GM12878 (cell line): Measurements from ENCODE around the gene FAM161A. TPM values are rescaled to one million over a fixed set of nuclear protein-coding genes. Genes with fewer than 3 reads are reported as not detected.

ENCODE experiments used
- ATAC-seq: fragments of 200-7000 bp; cut with Tn5 transposase; 3 replicates; pipeline ENCODE4 v1.9.1; 2020; ENCODE audit warnings: mild to moderate bottlenecking, moderate library complexity
- BruUV-seq: library from RNA; stranded (reverse); fragments of 400-500 nt; replicated peaks from 2 replicates; lab custom pipeline; 2021; lab: Mats Ljungman, UMichigan
- CTCF ChIA-PET: fragments of 300-600 bp; sonication (Branson Sonifier 250); formaldehyde crosslinking; extraction: SDS; loops from one replicate; lab custom pipeline; 2021; ENCODE audit warnings: inconsistent platforms; lab: Yijun Ruan, JAX
- POLR2A ChIA-PET: fragments of 350-600 bp; formaldehyde crosslinking; extraction: SDS; loops from one replicate; lab custom pipeline; 2021; ENCODE audit warnings: inconsistent platforms; lab: Charles Lee
- RAD21 ChIA-PET: fragments of 300-600 bp; sonication (Branson Sonifier 250); formaldehyde crosslinking; loops from one replicate; lab custom pipeline; 2023; ENCODE audit warnings: antibody characterized with exemption; ENCODE audit not compliant: unreplicated experiment; lab: Charles Lee
- SMC1A ChIA-PET: fragments of 300-600 bp; sonication (Branson Sonifier 250); formaldehyde crosslinking; loops from one replicate; lab custom pipeline; 2023; ENCODE audit not compliant: unreplicated experiment, uncharacterized antibody; lab: Charles Lee
- DNase-seq: peaks from one replicate; pipeline ENCODE4 v3.0.0-alpha.2; 2011; ENCODE audit warnings: low read depth, low spot score
- FAIRE-seq: peaks from 3 replicates; lab custom pipeline; 2011; peaks lifted over from hg19 to GRCh38; lab: Jason Lieb, UNC
- H2AFZ ChIP-seq: 2 replicates; pipeline ENCODE4 v1.6.0; 2011; ENCODE audit warnings: low read depth, low read length, control low read depth; ENCODE audit not compliant: control insufficient read depth
- H3K27ac ChIP-seq: 2 replicates; pipeline ENCODE4 v1.5.1; 2011; ENCODE audit warnings: control low read depth; ENCODE audit not compliant: control insufficient read depth, insufficient read depth
- H3K27me3 ChIP-seq, 2 experiments: replicated peaks in 1 of 2; 2 replicates each; pipeline versions ENCODE4 v1.6.0 to v1.6.1; 2011; ENCODE audit warnings: low read length in 1 of 2; ENCODE audit not compliant: control insufficient read depth in 2 of 2, insufficient read depth in 2 of 2
- H3K36me3 ChIP-seq, 2 experiments: 2 replicates each; pipeline ENCODE4 v1.5.1; 2011; ENCODE audit warnings: low read length in 1 of 2; ENCODE audit not compliant: control insufficient read depth in 2 of 2, insufficient read depth in 2 of 2
- H3K4me1 ChIP-seq: 2 replicates; pipeline ENCODE4 v1.6.1; 2011; ENCODE audit warnings: mild to moderate bottlenecking, low read length, moderate library complexity, mixed read lengths; ENCODE audit not compliant: control insufficient read depth, insufficient read depth
- H3K4me2 ChIP-seq: 2 replicates; pipeline ENCODE4 v1.6.0; 2011; ENCODE audit warnings: control low read depth; ENCODE audit not compliant: control insufficient read depth, insufficient read depth
- H3K4me3 ChIP-seq: fragments of 200-600 bp; sonication (generic); 2 replicates; pipeline ENCODE4 v1.5.1; 2016
- H3K79me2 ChIP-seq: 2 replicates; pipeline ENCODE4 v1.6.0; 2011; ENCODE audit warnings: low read length; ENCODE audit not compliant: control insufficient read depth, insufficient read depth
- H3K9ac ChIP-seq: 2 replicates; pipeline ENCODE4 v1.8.0; 2011; ENCODE audit warnings: low read length, control low read depth, mixed read lengths; ENCODE audit not compliant: control insufficient read depth, insufficient read depth
- H3K9me3 ChIP-seq: replicated peaks from 3 replicates; pipeline ENCODE4 v1.5.1; 2011; ENCODE audit warnings: mild to moderate bottlenecking, low read length; ENCODE audit not compliant: control insufficient read depth, insufficient read depth
- H4K20me1 ChIP-seq: 2 replicates; pipeline ENCODE4 v1.6.0; 2011; ENCODE audit not compliant: control insufficient read depth, insufficient read depth
- CBX3 ChIP-seq: fragments of 200-600 bp; sonication (generic); IDR thresholded peaks from 2 replicates; pipeline ENCODE4 v1.6.1; 2016; ENCODE audit warnings: low read depth, borderline replicate concordance
- EED ChIP-seq: sonication (generic); IDR thresholded peaks from 2 replicates; pipeline ENCODE4 v1.6.1; 2016; ENCODE audit warnings: antibody characterized with exemption, low read depth
- ESRRA ChIP-seq: IDR thresholded peaks from 2 replicates; pipeline ENCODE4 v1.6.1; 2012; ENCODE audit warnings: mild to moderate bottlenecking, low read length, improper control_type of control experiment
- JUNB ChIP-seq: IDR thresholded peaks from 2 replicates; pipeline ENCODE4 v1.6.1; 2016; ENCODE audit warnings: antibody characterized with exemption, mild to moderate bottlenecking
- MEF2A ChIP-seq: IDR thresholded peaks from 2 replicates; pipeline ENCODE4 v1.6.1; 2011; ENCODE audit warnings: low read depth, mild to moderate bottlenecking, low read length, moderate library complexity; ENCODE audit not compliant: insufficient read depth
- RUNX3 ChIP-seq: IDR thresholded peaks from 2 replicates; pipeline ENCODE4 v1.6.1; 2012; ENCODE audit warnings: low read length, inconsistent platforms
- SP1 ChIP-seq: IDR thresholded peaks from one replicate; pipeline ENCODE4 v1.6.1; 2011; ENCODE audit warnings: low read depth, low read length
- TCF7 ChIP-seq: IDR thresholded peaks from 2 replicates; pipeline ENCODE4 v1.6.1; 2014; ENCODE audit warnings: antibody characterized with exemption, borderline replicate concordance
- WRNIP1 ChIP-seq: IDR thresholded peaks from 2 replicates; pipeline ENCODE4 v1.6.1; 2011; ENCODE audit warnings: low read depth, low read length, improper control_type of control experiment, borderline replicate concordance
- ZNF687 ChIP-seq: fragments of 450-650 bp; IDR thresholded peaks from 2 replicates; pipeline ENCODE4 v1.6.1; 2017; ENCODE audit warnings: mild to moderate bottlenecking, moderate library complexity
- WGBS: methylation state at CpG from one replicate; pipeline ENCODE4 v1.1.6; 2016; ENCODE audit warnings: low lambda C conversion rate; ENCODE audit not compliant: insufficient replicate concordance, insufficient coverage; ENCODE audit errors: missing lambda C conversion rate; 5-methylcytosine and 5-hydroxymethylcytosine counted together
- in situ Hi-C: fragments of 300-500 bp; cut with MboI; formaldehyde crosslinking; loops from 9 replicates; pipeline ENCODE4 v1.14.3; 2018; ENCODE audit warnings: mixed read lengths
- intact Hi-C: fragments of 100-400 bp; cut with micrococcal nuclease; formaldehyde crosslinking; loops from one replicate; pipeline ENCODE4 v1.14.2; 2022; ENCODE audit not compliant: unreplicated experiment
- polyA plus RNA-seq, 11 experiments: library from polyadenylated mRNA; depleted of rRNA in 4 of 11; unstranded in 6 of 11; stranded (reverse) in 5 of 11; fragments of >200 nt; fragmentation: Nextera tagmentation in 4 of 11; fragmentation: Illumina TruSeq in 1 of 11; extraction: Ambion mirVana in 4 of 11; extraction: Trizol in 1 of 11; gene quantifications; 1 replicate in 1 of 11; 2 replicates in 10 of 11; pipeline versions ENCODE4 v1.2.1 to v1.2.3, GENCODE V29; 2011 to 2016; ENCODE audit warnings: inconsistent platforms in 2 of 11, missing spikeins in 2 of 11, low read depth in 1 of 11
- total RNA-seq, 4 experiments: library from RNA; depleted of rRNA in 3 of 4; stranded (reverse); fragments of >200 nt in 3 of 4; fragmentation: Illumina TruSeq in 1 of 4; extraction: Trizol in 1 of 4; gene quantifications; 2 replicates each; pipeline versions ENCODE4 v1.2.1 to v1.2.3, GENCODE V29; 2013 to 2021
- TF ChIP-seq, protein P1 (sequence below): fragments of 450-650 bp; IDR thresholded peaks from 2 replicates; pipeline ENCODE4 v1.6.1; 2018; ENCODE audit warnings: borderline replicate concordance, mild to moderate bottlenecking; ENCODE audit not compliant: partially characterized antibody
- TF ChIP-seq, protein P2 (sequence below), 3 experiments: IDR thresholded peaks in 2 of 3; conservative IDR thresholded peaks in 1 of 3; 2 replicates each; pipeline ENCODE4 v1.5.1; 2011; ENCODE audit warnings: low read depth in 3 of 3, low read length in 3 of 3, mild to moderate bottlenecking in 3 of 3, control low read depth in 2 of 3, moderate library complexity in 2 of 3, inconsistent platforms in 1 of 3, mixed read lengths in 1 of 3; ENCODE audit not compliant: control insufficient read depth in 2 of 3, insufficient read depth in 1 of 3; ENCODE audit errors: extremely low read depth in 1 of 3
- TF ChIP-seq, protein P3 (sequence below): IDR thresholded peaks from 2 replicates; pipeline ENCODE4 v1.6.1; 2011; ENCODE audit warnings: low read depth, mild to moderate bottlenecking, low read length, moderate library complexity, borderline replicate concordance; ENCODE audit errors: extremely low read depth

The FAM161A gene
- total and polyA plus RNA-seq, 10 of the 15 experiments (the other 5 are each of a cell fraction or from before 2014, with no cell fraction given): 2.2 to 12.2 (median 8.9) TPM

DNA sequence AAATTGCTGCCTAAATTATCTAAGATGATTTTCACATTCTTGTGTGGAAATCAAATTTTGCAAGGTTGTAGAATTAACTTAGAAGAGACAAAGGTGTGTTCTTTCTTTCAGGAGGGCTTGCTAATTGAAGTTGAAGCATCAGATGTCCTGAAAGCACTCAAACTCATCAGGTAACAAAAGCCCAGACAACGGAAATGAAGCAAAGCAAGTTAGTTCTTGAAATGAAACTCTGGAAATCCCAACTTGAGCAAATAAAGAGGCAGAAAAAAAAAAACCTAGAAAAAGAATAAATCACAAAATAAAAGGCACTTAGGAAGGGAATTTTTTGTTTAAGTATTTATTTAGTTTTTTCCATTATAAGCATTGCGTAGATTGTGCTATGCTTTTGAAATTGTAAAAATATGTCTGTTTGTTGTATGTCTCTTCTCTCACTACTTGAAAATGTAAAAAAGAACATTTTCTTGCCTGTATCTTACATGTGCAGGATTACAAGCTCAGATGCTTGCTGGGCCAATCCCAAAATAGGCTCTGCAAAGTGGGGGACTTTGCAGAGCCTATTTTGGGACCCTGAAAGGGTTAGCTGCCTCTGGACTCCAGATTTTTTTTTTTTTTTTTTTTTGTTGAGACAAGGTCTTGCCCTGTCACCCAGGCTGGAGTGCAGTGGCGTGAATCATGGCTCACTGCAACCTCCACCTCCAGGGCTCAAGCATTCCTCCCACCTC, 46.7 kb downstream of the FAM161A start:
- intact Hi-C loops: no loop called here
- ChIA-PET SMC1A (interaction anchor here (0.8 to 1.0 kb wide), 3 partner anchors 32 to 46 kb away, joined by 3 read pairs; partner anchors contain the start of gene FAM161A), POLR2A (interaction anchor here (0.9 kb wide), 1 partner anchor 270 kb away, joined by 5 read pairs; no protein-coding TSS in a partner anchor), CTCF (interaction anchor here (0.6 to 1.5 kb wide), 4 partner anchors 18 to 582 kb away, joined by 3 read pairs; no protein-coding TSS in a partner anchor), RAD21 (interaction anchor here (0.8 kb wide), 1 partner anchor 15 kb away, joined by 4 read pairs; no protein-coding TSS in a partner anchor)
- no peaks in the 10 kb centered on the region for H3K27me3 ChIP-seq
- FAIRE-seq (peak; percentile 79), ATAC-seq (peak; percentile 75), DNase-seq (peak; percentile 24)
- H3K4me3 ChIP-seq: 0 out of 2 replicates have a peak overlapping the region, but pooled peaks have one; percentile 5
- peak overlapping the region; percentile 66 for H3K4me2 ChIP-seq
- no peaks in the 10 kb centered on the region for H3K9me3 ChIP-seq
- no peaks in the 10 kb centered on the region for H3K36me3 ChIP-seq
- no peaks in the 10 kb centered on the region for H4K20me1 ChIP-seq
- H3K79me2 ChIP-seq: no peaks in the 10 kb centered on the region
- no peak overlapping the region; the same call in 1 of the 2 replicates for H3K9ac ChIP-seq
- peak overlapping the region; percentile 79 for H3K27ac ChIP-seq
- in situ Hi-C loops: no loop called here
- no TSS peak for BruUV-seq
- H3K4me1 ChIP-seq: peaks cover 8% of the 10 kb centered on the region
- WGBS: 43% methylated on average over 3 of the region's 3 CpGs
- H2AFZ ChIP-seq: peak overlapping the region; percentile 33
- TF ChIP-seq TCF7: 0 out of 2 replicates have a peak, but pooled peaks have one; percentile 37
- 0 out of 2 replicates have a peak, but pooled peaks have one; percentile 31 for TF ChIP-seq EED
- TF ChIP-seq, protein P1, sequence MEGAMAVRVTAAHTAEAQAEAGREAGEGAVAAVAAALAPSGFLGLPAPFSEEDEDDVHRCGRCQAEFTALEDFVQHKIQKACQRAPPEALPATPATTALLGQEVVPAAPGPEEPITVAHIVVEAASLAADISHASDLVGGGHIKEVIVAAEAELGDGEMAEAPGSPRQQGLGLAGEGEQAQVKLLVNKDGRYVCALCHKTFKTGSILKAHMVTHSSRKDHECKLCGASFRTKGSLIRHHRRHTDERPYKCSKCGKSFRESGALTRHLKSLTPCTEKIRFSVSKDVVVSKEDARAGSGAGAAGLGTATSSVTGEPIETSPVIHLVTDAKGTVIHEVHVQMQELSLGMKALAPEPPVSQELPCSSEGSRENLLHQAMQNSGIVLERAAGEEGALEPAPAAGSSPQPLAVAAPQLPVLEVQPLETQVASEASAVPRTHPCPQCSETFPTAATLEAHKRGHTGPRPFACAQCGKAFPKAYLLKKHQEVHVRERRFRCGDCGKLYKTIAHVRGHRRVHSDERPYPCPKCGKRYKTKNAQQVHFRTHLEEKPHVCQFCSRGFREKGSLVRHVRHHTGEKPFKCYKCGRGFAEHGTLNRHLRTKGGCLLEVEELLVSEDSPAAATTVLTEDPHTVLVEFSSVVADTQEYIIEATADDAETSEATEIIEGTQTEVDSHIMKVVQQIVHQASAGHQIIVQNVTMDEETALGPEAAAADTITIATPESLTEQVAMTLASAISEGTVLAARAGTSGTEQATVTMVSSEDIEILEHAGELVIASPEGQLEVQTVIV: no peak
- TF ChIP-seq MEF2A: peak; percentile 88
- TF ChIP-seq WRNIP1: no peak
- TF ChIP-seq RUNX3: peak; percentile 38
- no peak for TF ChIP-seq ZNF687
- TF ChIP-seq, protein P2, sequence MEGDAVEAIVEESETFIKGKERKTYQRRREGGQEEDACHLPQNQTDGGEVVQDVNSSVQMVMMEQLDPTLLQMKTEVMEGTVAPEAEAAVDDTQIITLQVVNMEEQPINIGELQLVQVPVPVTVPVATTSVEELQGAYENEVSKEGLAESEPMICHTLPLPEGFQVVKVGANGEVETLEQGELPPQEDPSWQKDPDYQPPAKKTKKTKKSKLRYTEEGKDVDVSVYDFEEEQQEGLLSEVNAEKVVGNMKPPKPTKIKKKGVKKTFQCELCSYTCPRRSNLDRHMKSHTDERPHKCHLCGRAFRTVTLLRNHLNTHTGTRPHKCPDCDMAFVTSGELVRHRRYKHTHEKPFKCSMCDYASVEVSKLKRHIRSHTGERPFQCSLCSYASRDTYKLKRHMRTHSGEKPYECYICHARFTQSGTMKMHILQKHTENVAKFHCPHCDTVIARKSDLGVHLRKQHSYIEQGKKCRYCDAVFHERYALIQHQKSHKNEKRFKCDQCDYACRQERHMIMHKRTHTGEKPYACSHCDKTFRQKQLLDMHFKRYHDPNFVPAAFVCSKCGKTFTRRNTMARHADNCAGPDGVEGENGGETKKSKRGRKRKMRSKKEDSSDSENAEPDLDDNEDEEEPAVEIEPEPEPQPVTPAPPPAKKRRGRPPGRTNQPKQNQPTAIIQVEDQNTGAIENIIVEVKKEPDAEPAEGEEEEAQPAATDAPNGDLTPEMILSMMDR (IDR thresholded peaks at IDR 0.05 in 2 of 3, conservative IDR thresholded peaks at IDR 0.05 in 1 of 3; ENCODE audit: control insufficient read depth in 2 of 3, extremely low read depth in 1 of 3, insufficient read depth in 1 of 3, low read depth in 3 of 3, low read length in 3 of 3): no peak
- no peak for TF ChIP-seq SP1
- peak; percentile 69; the same call in 1 of the 2 replicates for TF ChIP-seq JUNB
- no peak for TF ChIP-seq ESRRA
- TF ChIP-seq CBX3: no peak
- TF ChIP-seq, protein P3, sequence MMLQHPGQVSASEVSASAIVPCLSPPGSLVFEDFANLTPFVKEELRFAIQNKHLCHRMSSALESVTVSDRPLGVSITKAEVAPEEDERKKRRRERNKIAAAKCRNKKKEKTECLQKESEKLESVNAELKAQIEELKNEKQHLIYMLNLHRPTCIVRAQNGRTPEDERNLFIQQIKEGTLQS: no peak
